Measurements from ENCODE around the gene KIF23.
A peak's percentile ranks its signal among the peaks of the same experiment; 100 is the strongest.

KIF23 gene

GRCh38 chr15:69394556-69395282 lies 19.4 kb upstream of the KIF23 start:
- H3K27me3 ChIP-seq (ENCODE audit: insufficient read depth, low read length, poor library complexity) = peaks cover 3% of the 10 kb centered on the region
- peak; percentile 76 for DNase-seq
- H3K9me3 ChIP-seq (ENCODE audit: insufficient read depth, low read length, severe bottlenecking) = no peaks in the 10 kb centered on the region
- H3K4me2 ChIP-seq (ENCODE audit: insufficient read depth, low read length) = peak overlapping the region; percentile 52; the same call in 1 of the 2 replicates
- ATAC-seq (ENCODE audit: insufficient read depth, low read depth) = peak; percentile 88
- no peaks in the 10 kb centered on the region for H3K79me2 ChIP-seq (ENCODE audit: insufficient read depth, low read length)
- no peak overlapping the region for H3K9ac ChIP-seq (ENCODE audit: low read depth, low read length)
- H3K36me3 ChIP-seq (ENCODE audit: insufficient read depth, low read length) = no peaks in the 10 kb centered on the region
- H3K27ac ChIP-seq (ENCODE audit: low read length) = no peak overlapping the region
- H4K20me1 ChIP-seq (ENCODE audit: insufficient read depth, low read length) = 0 out of 2 replicates have a peak, but pooled peaks cover 4% of the 10 kb centered on the region
- H3K4me3 ChIP-seq (ENCODE audit: low read depth in 1 of 2, low read length in 2 of 2) = no peak overlapping the region
- no peak for TF ChIP-seq EZH2 (IDR thresholded peaks at IDR 0.05; ENCODE audit: borderline replicate concordance, low read depth, low read length, severe bottlenecking)
- TF ChIP-seq CTCF (IDR thresholded peaks at IDR 0.05; ENCODE audit: borderline replicate concordance, extremely low read depth, low read length, poor library complexity, severe bottlenecking) = peak; percentile 88
- peaks cover 14% of the 10 kb centered on the region for H3K4me1 ChIP-seq (ENCODE audit: insufficient read depth, low read length)
- peak overlapping the region; percentile 62; the same call in 1 of the 2 replicates for H2AFZ ChIP-seq (ENCODE audit: low read depth, low read length)

GRCh38 chr15:69395460-69395859 lies 18.7 kb upstream of the KIF23 start:
- Histone ChIP-seq H4K20me1 (ENCODE audit: insufficient read depth, low read length) (0 out of 2 replicates have a peak, but pooled peaks cover 4% of the 10 kb centered on the region), H3K27ac (ENCODE audit: low read length) (no peak overlapping the region), H3K4me2 (ENCODE audit: insufficient read depth, low read length) (no peak overlapping the region), H2AFZ (ENCODE audit: low read depth, low read length) (no peak overlapping the region), H3K4me1 (ENCODE audit: insufficient read depth, low read length) (peaks cover 14% of the 10 kb centered on the region), H3K36me3 (ENCODE audit: insufficient read depth, low read length) (no peaks in the 10 kb centered on the region), H3K4me3 (ENCODE audit: low read depth in 1 of 2, low read length in 2 of 2) (no peak overlapping the region), H3K9ac (ENCODE audit: low read depth, low read length) (no peak overlapping the region), H3K9me3 (ENCODE audit: insufficient read depth, low read length, severe bottlenecking) (no peaks in the 10 kb centered on the region), H3K27me3 (ENCODE audit: insufficient read depth, low read length, poor library complexity) (peaks cover 3% of the 10 kb centered on the region), H3K79me2 (ENCODE audit: insufficient read depth, low read length) (no peaks in the 10 kb centered on the region)
- TF ChIP-seq CTCF (IDR thresholded peaks at IDR 0.05; ENCODE audit: borderline replicate concordance, extremely low read depth, low read length, poor library complexity, severe bottlenecking) = no peak
- TF ChIP-seq EZH2 (IDR thresholded peaks at IDR 0.05; ENCODE audit: borderline replicate concordance, low read depth, low read length, severe bottlenecking) = no peak
- no peak for ATAC-seq (ENCODE audit: insufficient read depth, low read depth)
- DNase-seq = no peak

DNA sequence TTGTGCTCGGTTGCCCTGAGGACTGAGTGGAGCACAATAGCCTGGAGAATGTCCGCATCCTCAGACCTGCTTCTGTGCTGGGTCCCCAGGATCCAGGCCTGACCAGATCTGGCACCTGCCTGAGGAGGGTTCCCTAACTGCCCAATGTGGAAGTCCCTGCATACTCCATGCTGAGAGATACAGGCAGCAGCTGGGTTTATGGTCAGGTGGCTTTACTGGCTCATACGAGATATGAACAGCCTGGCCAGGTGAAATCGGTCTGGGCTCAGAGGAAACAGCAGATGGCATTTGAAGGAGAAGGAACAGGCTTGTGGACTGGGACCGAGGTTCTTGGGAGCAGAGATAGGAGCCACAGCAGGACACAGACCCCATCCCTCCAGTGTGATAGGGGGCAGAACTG lies 18.2 kb upstream of the KIF23 start:
- Histone ChIP-seq H3K9me3 (ENCODE audit: insufficient read depth, low read length, severe bottlenecking) (no peaks in the 10 kb centered on the region), H3K9ac (ENCODE audit: low read depth, low read length) (no peak overlapping the region), H2AFZ (ENCODE audit: low read depth, low read length) (no peak overlapping the region), H3K4me3 (ENCODE audit: low read depth in 1 of 2, low read length in 2 of 2) (no peak overlapping the region), H3K4me1 (ENCODE audit: insufficient read depth, low read length) (peaks cover 14% of the 10 kb centered on the region), H3K4me2 (ENCODE audit: insufficient read depth, low read length) (no peak overlapping the region), H3K27me3 (ENCODE audit: insufficient read depth, low read length, poor library complexity) (peaks cover 3% of the 10 kb centered on the region), H3K79me2 (ENCODE audit: insufficient read depth, low read length) (no peaks in the 10 kb centered on the region), H3K27ac (ENCODE audit: low read length) (no peak overlapping the region), H4K20me1 (ENCODE audit: insufficient read depth, low read length) (0 out of 2 replicates have a peak, but pooled peaks cover 4% of the 10 kb centered on the region), H3K36me3 (ENCODE audit: insufficient read depth, low read length) (no peaks in the 10 kb centered on the region)
- ATAC-seq (ENCODE audit: insufficient read depth, low read depth) = no peak
- DNase-seq = no peak
- TF ChIP-seq EZH2 (IDR thresholded peaks at IDR 0.05; ENCODE audit: borderline replicate concordance, low read depth, low read length, severe bottlenecking) (no peak), CTCF (IDR thresholded peaks at IDR 0.05; ENCODE audit: borderline replicate concordance, extremely low read depth, low read length, poor library complexity, severe bottlenecking) (no peak)
